Tibial artery (tissue), 4 donors: Measurements from ENCODE around the gene PACS2.
A peak's percentile ranks its signal among the peaks of the same experiment; 100 is the strongest.

Experiments
- DNase-seq, 2 donors: peaks; one replicate each; pipeline ENCODE4 v3.0.0-alpha.2; 2019
- H3K27ac ChIP-seq, 2 donors: fragments of 200-600 bp; sonication (generic) in 1 of 2; 1 replicate in 1 of 2; 2 replicates in 1 of 2; pipeline ENCODE4 v1.5.1; 2018 to 2019; ENCODE audit warnings: mild to moderate bottlenecking in 1 of 2
- H3K27me3 ChIP-seq, 2 donors: fragments of 200-600 bp; sonication (generic) in 1 of 2; one replicate each; pipeline versions ENCODE4 v1.5.1 to v1.6.0; 2016 to 2019
- H3K36me3 ChIP-seq, 3 donors: fragments of 200-600 bp; sonication (generic) in 2 of 3; one replicate each; pipeline ENCODE4 v1.5.1; 2016 to 2019; ENCODE audit warnings: mild to moderate bottlenecking in 2 of 3
- H3K4me1 ChIP-seq, 4 donors: fragments of 200-600 bp; sonication (generic) in 2 of 4; 1 replicate in 3 of 4; 2 replicates in 1 of 4; pipeline ENCODE4 v1.5.1; 2016 to 2019
- H3K4me3 ChIP-seq, 2 donors: fragments of 200-600 bp; sonication (generic) in 1 of 2; 1 replicate in 1 of 2; 2 replicates in 1 of 2; pipeline ENCODE4 v1.5.1; 2018 to 2019; ENCODE audit warnings: mild to moderate bottlenecking in 2 of 2
- H3K9me3 ChIP-seq, 3 donors: fragments of 200-600 bp; sonication (generic) in 1 of 3; one replicate each; pipeline ENCODE4 v1.5.1; 2016 to 2019
- intact Hi-C: fragments of 100-400 bp; cut with DNase I; formaldehyde crosslinking; loops from one replicate; pipeline ENCODE4 v1.15.0; 2023; ENCODE audit warnings: low total_unique reads
- TF ChIP-seq, protein P1 (sequence below), 2 experiments: fragments of 200-600 bp in 1 of 2; fragments of 450-650 bp in 1 of 2; IDR thresholded peaks; one replicate each; pipeline ENCODE4 v1.5.1; 2017 to 2019; ENCODE audit warnings: antibody characterized with exemption in 2 of 2, mild to moderate bottlenecking in 1 of 2, moderate library complexity in 1 of 2

The PACS2 gene

DNA sequence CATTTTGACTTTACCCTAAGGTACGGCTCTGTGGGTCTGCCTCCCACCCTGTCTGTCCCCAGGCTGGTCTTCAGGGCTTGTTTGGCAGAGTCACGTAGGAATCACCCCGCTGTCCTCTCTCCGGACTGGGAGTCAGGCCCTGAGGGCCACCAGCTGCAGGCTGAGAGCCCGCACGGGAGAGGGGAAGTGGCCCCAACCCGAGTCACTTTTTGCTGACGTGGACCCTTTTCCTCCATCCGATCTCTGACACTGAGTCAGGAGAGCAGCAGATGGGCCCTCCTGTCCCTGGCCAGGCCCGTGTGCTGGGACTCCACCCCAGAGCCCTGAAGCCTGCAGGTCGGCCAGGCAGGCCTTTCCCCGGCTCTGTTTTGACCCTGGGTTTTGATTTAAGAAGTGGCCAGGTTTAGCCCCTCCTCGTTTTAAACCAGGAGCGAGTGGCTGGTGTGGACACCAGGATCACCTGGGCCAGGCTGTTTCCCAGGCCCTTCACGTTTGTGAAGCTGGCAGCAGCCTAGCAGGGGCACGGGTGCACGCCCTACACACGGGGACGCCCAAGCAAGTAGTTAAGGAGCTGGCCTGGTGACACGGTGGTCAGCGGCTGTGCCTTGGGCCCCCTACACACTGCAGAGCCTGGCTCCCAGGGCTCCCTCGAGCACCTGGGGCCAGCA is 71.3 kb downstream of the PACS2 start:
- TF ChIP-seq, protein P1, sequence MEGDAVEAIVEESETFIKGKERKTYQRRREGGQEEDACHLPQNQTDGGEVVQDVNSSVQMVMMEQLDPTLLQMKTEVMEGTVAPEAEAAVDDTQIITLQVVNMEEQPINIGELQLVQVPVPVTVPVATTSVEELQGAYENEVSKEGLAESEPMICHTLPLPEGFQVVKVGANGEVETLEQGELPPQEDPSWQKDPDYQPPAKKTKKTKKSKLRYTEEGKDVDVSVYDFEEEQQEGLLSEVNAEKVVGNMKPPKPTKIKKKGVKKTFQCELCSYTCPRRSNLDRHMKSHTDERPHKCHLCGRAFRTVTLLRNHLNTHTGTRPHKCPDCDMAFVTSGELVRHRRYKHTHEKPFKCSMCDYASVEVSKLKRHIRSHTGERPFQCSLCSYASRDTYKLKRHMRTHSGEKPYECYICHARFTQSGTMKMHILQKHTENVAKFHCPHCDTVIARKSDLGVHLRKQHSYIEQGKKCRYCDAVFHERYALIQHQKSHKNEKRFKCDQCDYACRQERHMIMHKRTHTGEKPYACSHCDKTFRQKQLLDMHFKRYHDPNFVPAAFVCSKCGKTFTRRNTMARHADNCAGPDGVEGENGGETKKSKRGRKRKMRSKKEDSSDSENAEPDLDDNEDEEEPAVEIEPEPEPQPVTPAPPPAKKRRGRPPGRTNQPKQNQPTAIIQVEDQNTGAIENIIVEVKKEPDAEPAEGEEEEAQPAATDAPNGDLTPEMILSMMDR (IDR thresholded peaks at IDR 0.05) = no peak
- peaks cover 29 to 82% (median 62%) of the 10 kb centered on the region in 3 donors for H3K36me3 ChIP-seq
- peaks cover 0 to 16% (median 0%) of the 10 kb centered on the region in 4 donors for H3K4me1 ChIP-seq
- intact Hi-C loops = no loop called here
- no peak overlapping the region for H3K27ac ChIP-seq
- H3K4me3 ChIP-seq = no peak overlapping the region
- DNase-seq = no peak
- no peaks in the 10 kb centered on the region for H3K9me3 ChIP-seq
- no peaks in the 10 kb centered on the region for H3K27me3 ChIP-seq

DNA sequence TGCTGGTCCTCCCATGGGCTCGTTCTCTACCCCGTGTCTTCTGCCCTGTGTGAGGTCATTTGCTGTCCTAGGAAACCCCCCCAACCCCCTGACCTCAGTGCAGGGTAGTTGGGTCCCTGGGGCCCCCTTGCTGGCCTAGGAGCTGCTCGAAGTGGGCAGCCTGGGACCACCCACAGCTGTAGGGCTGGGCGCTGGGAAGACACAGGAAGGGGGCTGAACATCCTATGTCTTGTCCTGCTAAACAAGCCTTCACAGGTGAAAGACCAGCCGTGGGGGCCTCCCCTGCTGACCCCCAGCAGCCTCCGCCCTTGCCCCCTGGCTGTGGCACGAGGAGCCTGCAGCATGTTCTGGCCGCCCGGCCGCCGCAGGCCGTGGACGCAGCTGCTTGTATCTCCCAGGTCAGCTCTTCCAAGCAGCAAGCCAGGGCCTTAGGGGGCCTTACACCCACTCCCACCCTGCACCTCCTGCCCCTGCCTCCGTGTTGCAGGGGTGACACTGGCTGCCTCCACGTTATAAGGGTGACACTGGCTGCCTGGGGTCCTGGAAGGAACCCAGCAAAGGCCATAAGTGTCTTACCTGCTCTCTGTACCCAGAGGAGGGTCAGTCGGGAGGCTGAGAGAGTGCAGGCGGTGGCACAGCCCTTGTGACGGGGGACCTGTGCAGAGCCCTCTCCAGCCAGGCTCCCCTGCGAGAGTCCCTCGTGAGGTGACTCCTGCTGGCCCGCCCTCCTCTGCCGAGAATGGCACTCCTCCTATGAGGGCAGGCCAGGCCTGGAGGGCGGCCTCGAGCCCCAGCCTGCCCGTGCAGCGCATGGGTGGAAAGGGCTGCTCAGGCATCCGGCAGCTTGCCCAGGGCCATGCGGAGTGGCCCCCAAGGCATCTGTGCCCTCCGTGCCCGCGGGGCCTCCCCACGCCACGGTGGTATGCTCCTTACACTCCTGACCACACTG is 72.3 kb downstream of the PACS2 start:
- Histone ChIP-seq H3K27me3 (no peaks in the 10 kb centered on the region), H3K4me1 (peaks cover 0 to 16% (median 0%) of the 10 kb centered on the region in 4 donors), H3K36me3 (peaks cover 29 to 82% (median 58%) of the 10 kb centered on the region in 3 donors), H3K4me3 (no peak overlapping the region), H3K9me3 (no peaks in the 10 kb centered on the region), H3K27ac (no peak overlapping the region)
- TF ChIP-seq, protein P1 (IDR thresholded peaks at IDR 0.05) = no peak
- intact Hi-C loops = no loop called here
- no peak for DNase-seq

DNA sequence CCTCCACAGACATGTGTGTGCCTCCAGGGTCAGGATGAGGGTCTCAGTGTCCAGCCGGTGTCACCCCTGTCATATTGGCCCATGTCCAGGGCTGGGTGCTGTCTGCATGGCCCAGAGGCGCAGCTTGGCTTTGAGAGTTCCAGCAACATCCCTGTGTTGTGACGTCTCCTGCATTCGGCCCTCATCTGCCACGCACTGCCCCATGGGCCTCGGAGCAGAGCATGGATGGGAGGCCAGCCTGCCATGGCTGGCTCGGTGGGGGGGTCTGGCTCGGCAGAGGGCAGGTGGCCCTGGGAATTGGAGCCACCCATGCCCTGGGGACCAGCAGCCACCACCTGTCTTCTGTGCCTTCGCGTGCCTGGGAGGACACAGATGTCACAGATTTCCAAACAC is 73.0 kb downstream of the PACS2 start:
- H3K36me3 ChIP-seq = peaks cover 23 to 80% (median 51%) of the 10 kb centered on the region in 3 donors
- H3K4me1 ChIP-seq = peaks cover 0 to 16% (median 0%) of the 10 kb centered on the region in 4 donors
- no peak overlapping the region for H3K4me3 ChIP-seq
- no peak overlapping the region for H3K27ac ChIP-seq
- intact Hi-C loops = no loop called here
- DNase-seq = no peak
- TF ChIP-seq, protein P1 (IDR thresholded peaks at IDR 0.05) = no peak
- H3K9me3 ChIP-seq = no peaks in the 10 kb centered on the region
- H3K27me3 ChIP-seq = no peaks in the 10 kb centered on the region

DNA sequence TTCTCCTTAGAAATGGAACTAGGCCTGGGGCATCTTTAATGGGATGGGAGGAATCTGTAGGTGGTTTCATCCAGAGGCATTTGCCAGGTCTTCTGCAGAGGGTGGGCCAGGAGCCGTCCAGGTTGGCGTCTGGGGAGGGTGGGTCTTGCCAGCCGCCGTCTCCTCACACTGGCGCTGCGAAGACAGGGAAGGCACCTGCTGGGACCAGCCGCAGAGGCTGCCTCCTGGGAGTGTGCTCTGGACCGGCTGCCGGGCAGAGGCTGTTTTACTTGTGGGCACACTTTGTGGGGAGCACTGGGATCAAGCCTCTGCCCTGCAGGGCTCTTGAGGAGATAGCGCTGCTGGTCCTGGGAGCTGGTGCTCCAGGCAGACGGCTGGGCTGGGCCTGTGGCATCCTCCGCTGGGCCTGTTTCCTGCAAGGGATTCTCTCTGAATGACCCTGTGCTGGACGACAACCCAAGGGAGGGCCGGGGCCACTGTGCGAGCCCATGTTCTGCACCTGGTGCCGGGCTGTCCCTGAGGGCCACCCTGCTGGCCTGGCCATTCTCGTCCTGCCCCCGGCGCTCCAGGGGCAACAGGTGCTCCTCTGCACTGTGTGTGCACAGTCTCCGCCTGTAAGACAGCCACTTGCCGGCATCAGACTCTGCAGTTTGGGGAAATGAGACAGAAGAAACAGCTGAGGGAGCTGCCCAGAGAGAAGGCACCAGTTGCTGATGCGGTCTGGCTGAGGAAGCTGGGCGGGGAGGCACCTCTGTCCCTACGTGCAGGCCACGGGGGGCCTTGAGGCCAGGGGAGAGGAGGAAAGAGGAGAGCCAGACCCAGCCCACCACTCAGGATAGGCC is 73.8 kb downstream of the PACS2 start:
- H3K4me1 ChIP-seq = peaks cover 0 to 16% (median 0%) of the 10 kb centered on the region in 4 donors
- no peaks in the 10 kb centered on the region for H3K27me3 ChIP-seq
- no peak overlapping the region for H3K27ac ChIP-seq
- no peaks in the 10 kb centered on the region for H3K9me3 ChIP-seq
- TF ChIP-seq, protein P1 (IDR thresholded peaks at IDR 0.05) = no peak
- DNase-seq = no peak
- intact Hi-C loops = no loop called here
- peaks cover 21 to 80% (median 43%) of the 10 kb centered on the region in 3 donors for H3K36me3 ChIP-seq
- H3K4me3 ChIP-seq = no peak overlapping the region

DNA sequence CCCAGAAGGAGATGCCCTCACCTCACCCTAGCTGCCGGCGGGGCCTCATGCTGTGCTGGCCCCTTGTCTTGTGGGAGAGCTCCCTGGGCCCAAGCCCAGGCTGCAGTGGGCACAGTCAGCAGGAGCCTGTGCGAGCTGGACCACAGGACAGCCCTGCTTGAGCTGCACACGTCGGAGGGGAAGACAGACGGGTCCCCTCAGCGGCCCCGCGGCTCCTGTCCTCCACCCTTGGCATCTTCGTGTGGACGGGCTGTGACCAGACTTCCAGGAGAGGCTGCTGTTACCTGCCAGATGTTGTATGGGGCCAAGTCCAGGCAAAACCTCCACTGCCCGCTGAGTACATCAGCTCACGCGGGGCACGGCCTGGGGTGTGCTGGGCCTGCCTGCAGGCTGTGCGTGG is 74.4 kb downstream of the PACS2 start:
- H3K27ac ChIP-seq = peak overlapping the region in 1 of 2 donors; percentile 4
- H3K36me3 ChIP-seq = peaks cover 18 to 77% (median 38%) of the 10 kb centered on the region in 3 donors
- intact Hi-C loops = no loop called here
- no peaks in the 10 kb centered on the region for H3K27me3 ChIP-seq
- H3K9me3 ChIP-seq = no peaks in the 10 kb centered on the region
- DNase-seq = no peak
- H3K4me1 ChIP-seq = peaks cover 0 to 16% (median 0%) of the 10 kb centered on the region in 4 donors
- TF ChIP-seq, protein P1 (IDR thresholded peaks at IDR 0.05) = no peak
- H3K4me3 ChIP-seq = no peak overlapping the region
